ENCODE measurements around the gene NT5DC2. TPM values are rescaled to one million over a fixed set of nuclear protein-coding genes. Genes with fewer than 3 reads are reported as not detected.

Gene NT5DC2
- polyA plus RNA-seq, 1 experiment, result 97.9 TPM

GRCh38 chr3:52537726-52538421, 4.2 kb upstream of the NT5DC2 start:
- Histone ChIP-seq H3K9me3 (ENCODE audit: control insufficient read depth, insufficient read depth, low read length) (no peaks in the 10 kb centered on the region; the same call in 1 of the 2 replicates), H3K4me3 (ENCODE audit: low read depth, low read length) (peak overlapping the region; percentile 94), H3K27me3 (ENCODE audit: control insufficient read depth, insufficient read depth, low read length) (no peaks in the 10 kb centered on the region), H3K27ac (ENCODE audit: low read depth, low read length) (peak overlapping the region; percentile 84)
- DNase-seq (ENCODE audit: low read depth, low spot score), result no peak
- ChIA-PET POLR2A (no interaction called here), CTCF (no interaction called here)
- no peak for TF ChIP-seq CTCF (IDR thresholded peaks at IDR 0.05; ENCODE audit: low read depth, low read length)

DNA sequence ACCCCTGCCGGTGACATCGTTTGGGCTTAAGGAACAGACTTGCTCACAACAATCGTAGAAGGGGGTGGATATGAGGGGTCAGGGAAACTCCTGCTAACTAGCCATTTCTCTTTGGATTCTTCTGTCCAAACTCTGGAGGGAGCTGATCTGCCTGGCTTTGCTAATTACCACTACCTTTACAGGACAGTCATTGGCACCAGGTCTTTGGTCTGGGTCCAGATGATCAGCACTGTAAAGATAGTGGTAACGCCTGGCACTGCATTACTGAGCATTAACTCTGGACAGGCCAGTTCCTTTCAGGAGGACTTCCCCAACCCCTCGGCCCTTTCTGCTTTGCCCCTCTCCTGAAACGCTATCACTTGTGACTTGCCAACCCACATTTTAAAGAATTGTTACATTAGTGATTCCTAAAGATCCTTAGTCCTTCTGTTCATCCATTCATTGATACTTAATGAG, 3.5 kb upstream of the NT5DC2 start:
- ChIA-PET CTCF (no interaction called here), POLR2A (no interaction called here)

GRCh38 chr3:52536369-52537164, 2.9 kb upstream of the NT5DC2 start, which contains the start of gene UQCC5:
UQCC5 (plus strand) TSS chr3:52536605; CDS start chr3:52536756, 151 bp downstream.
- CTCF ChIA-PET, result interaction anchor here (0.9 kb wide), 1 partner anchor 132 kb away, joined by 8 read pairs; no protein-coding TSS in a partner anchor
- DNase-seq (ENCODE audit: low read depth, low spot score), result peak; percentile 95
- H3K27me3 ChIP-seq (ENCODE audit: control insufficient read depth, insufficient read depth, low read length), result no peaks in the 10 kb centered on the region
- POLR2A ChIA-PET, result interaction anchor here (0.5 to 1.4 kb wide), 12 partner anchors 9 to 170 kb away, joined by 3 to 7 read pairs (median 4); partner anchors contain the start of genes GLT8D1 and SPCS1
- H3K4me3 ChIP-seq (ENCODE audit: low read depth, low read length), result peak within 1 kb of the TSS; percentile 94
- H3K27ac ChIP-seq (ENCODE audit: low read depth, low read length), result peak within 1 kb of the TSS; percentile 84
- H3K9me3 ChIP-seq (ENCODE audit: control insufficient read depth, insufficient read depth, low read length), result no peaks in the 10 kb centered on the region; the same call in 1 of the 2 replicates
- no peak for TF ChIP-seq CTCF (IDR thresholded peaks at IDR 0.05; ENCODE audit: low read depth, low read length)

More for the DNA sequence above, 3.5 kb upstream of the NT5DC2 start:
- no peaks in the 10 kb centered on the region; the same call in 1 of the 2 replicates for H3K9me3 ChIP-seq (ENCODE audit: control insufficient read depth, insufficient read depth, low read length)
- DNase-seq (ENCODE audit: low read depth, low spot score), result no peak
- peak overlapping the region; percentile 94 for H3K4me3 ChIP-seq (ENCODE audit: low read depth, low read length)
- peak overlapping the region; percentile 84 for H3K27ac ChIP-seq (ENCODE audit: low read depth, low read length)
- TF ChIP-seq CTCF (IDR thresholded peaks at IDR 0.05; ENCODE audit: low read depth, low read length), result no peak
- H3K27me3 ChIP-seq (ENCODE audit: control insufficient read depth, insufficient read depth, low read length), result no peaks in the 10 kb centered on the region

- CTCF ChIA-PET, result interaction anchor here (0.6 to 0.9 kb wide), 2 partner anchors 131 to 258 kb away, joined by 3 to 8 read pairs; partner anchors contain the start of gene WDR82
- no peak for DNase-seq (ENCODE audit: low read depth, low spot score)
These were observed 2.4 kb upstream of the NT5DC2 start for GRCh38 chr3:52536112-52536368.

More at GRCh38 chr3:52536112-52536368, 2.4 kb upstream of the NT5DC2 start:
- no peak overlapping the region for H3K27ac ChIP-seq (ENCODE audit: low read depth, low read length)
- TF ChIP-seq CTCF (IDR thresholded peaks at IDR 0.05; ENCODE audit: low read depth, low read length), result no peak
- no peaks in the 10 kb centered on the region; the same call in 1 of the 2 replicates for H3K9me3 ChIP-seq (ENCODE audit: control insufficient read depth, insufficient read depth, low read length)
- 0 out of 2 replicates have a peak overlapping the region, but pooled peaks have one; percentile 1 for H3K4me3 ChIP-seq (ENCODE audit: low read depth, low read length)
- no peaks in the 10 kb centered on the region for H3K27me3 ChIP-seq (ENCODE audit: control insufficient read depth, insufficient read depth, low read length)
- POLR2A ChIA-PET, result interaction anchor here (0.5 to 1.4 kb wide), 12 partner anchors 9 to 170 kb away, joined by 3 to 7 read pairs (median 4); partner anchors contain the start of genes GLT8D1 and SPCS1

Data from AG04450 (cell line).